ENCODE results near the gene HDAC4. TPM values are rescaled to one million over a fixed set of nuclear protein-coding genes. Genes with fewer than 3 reads are reported as not detected.

HDAC4 gene
- total RNA-seq, 1 donor from 2014 or later, result 76.6 TPM

- Histone ChIP-seq H3K9me3 (no peaks in the 10 kb centered on the region), H3K4me3 (no peak overlapping the region), H3K27me3 (no peaks in the 10 kb centered on the region), H3K27ac (no peak overlapping the region), H3K4me1 (no peaks in the 10 kb centered on the region), H3K36me3 (peaks cover 3 to 47% of the 10 kb centered on the region in 2 donors)
- TF ChIP-seq POLR2A (IDR thresholded peaks at IDR 0.05) (no peak), CTCF (IDR thresholded peaks at IDR 0.05) (no peak), POLR2AphosphoS5 (IDR thresholded peaks at IDR 0.05; ENCODE audit: insufficient read depth in 1 of 2, low read depth in 1 of 2) (no peak)
- intact Hi-C loops (cut with DNase I), result no loop called here
- no peak for DNase-seq (ENCODE audit: extremely low spot score in 2 of 2)
These were observed 276.5 kb downstream of the HDAC4 start for GRCh38 chr2:239124152-239124899.

- no peak for TF ChIP-seq POLR2A (IDR thresholded peaks at IDR 0.05)
- TF ChIP-seq CTCF (IDR thresholded peaks at IDR 0.05), result no peak
- TF ChIP-seq POLR2AphosphoS5 (IDR thresholded peaks at IDR 0.05; ENCODE audit: insufficient read depth in 1 of 2, low read depth in 1 of 2), result no peak
- Histone ChIP-seq H3K4me3 (no peak overlapping the region), H3K4me1 (no peaks in the 10 kb centered on the region), H3K27me3 (no peaks in the 10 kb centered on the region), H3K9me3 (no peaks in the 10 kb centered on the region), H3K27ac (no peak overlapping the region), H3K36me3 (peaks cover 3 to 36% of the 10 kb centered on the region in 2 donors)
- intact Hi-C loops (cut with DNase I), result no loop called here
- no peak for DNase-seq (ENCODE audit: extremely low spot score in 2 of 2)
These were observed 278.3 kb downstream of the HDAC4 start for GRCh38 chr2:239122421-239123110.

GRCh38 chr2:239121600-239122012 lies 279.2 kb downstream of the HDAC4 start:
- H3K9me3 ChIP-seq, result no peaks in the 10 kb centered on the region
- intact Hi-C loops (cut with DNase I), result no loop called here

GRCh38 chr2:239120664-239121063 lies 280.2 kb downstream of the HDAC4 start:
- no peak overlapping the region for H3K27ac ChIP-seq

More at GRCh38 chr2:239121600-239122012, 279.2 kb downstream of the HDAC4 start:
- Histone ChIP-seq H3K27me3 (no peaks in the 10 kb centered on the region), H3K4me3 (no peak overlapping the region), H3K36me3 (peaks cover 3 to 32% of the 10 kb centered on the region in 2 donors), H3K27ac (no peak overlapping the region), H3K4me1 (no peaks in the 10 kb centered on the region)
- DNase-seq (ENCODE audit: extremely low spot score in 2 of 2), result no peak
- TF ChIP-seq CTCF (IDR thresholded peaks at IDR 0.05) (no peak), POLR2A (IDR thresholded peaks at IDR 0.05) (no peak), POLR2AphosphoS5 (IDR thresholded peaks at IDR 0.05; ENCODE audit: insufficient read depth in 1 of 2, low read depth in 1 of 2) (no peak)

More at GRCh38 chr2:239120664-239121063, 280.2 kb downstream of the HDAC4 start:
- H3K4me3 ChIP-seq, result no peak overlapping the region
- no peak for DNase-seq (ENCODE audit: extremely low spot score in 2 of 2)
- H3K9me3 ChIP-seq, result no peaks in the 10 kb centered on the region
- no peaks in the 10 kb centered on the region for H3K4me1 ChIP-seq
- H3K27me3 ChIP-seq, result no peaks in the 10 kb centered on the region
- H3K36me3 ChIP-seq, result peaks cover 3 to 23% of the 10 kb centered on the region in 2 donors
- TF ChIP-seq CTCF (IDR thresholded peaks at IDR 0.05) (no peak), POLR2AphosphoS5 (IDR thresholded peaks at IDR 0.05; ENCODE audit: insufficient read depth in 1 of 2, low read depth in 1 of 2) (no peak), POLR2A (IDR thresholded peaks at IDR 0.05) (no peak)
- intact Hi-C loops (cut with DNase I), result no loop called here
